ENCODE data around the gene HS6ST3. TPM values are rescaled to one million over a fixed set of nuclear protein-coding genes. Genes with fewer than 3 reads are reported as not detected.

HS6ST3 gene
- total RNA-seq, 1 experiment from 2014 or later, result not detected

DNA sequence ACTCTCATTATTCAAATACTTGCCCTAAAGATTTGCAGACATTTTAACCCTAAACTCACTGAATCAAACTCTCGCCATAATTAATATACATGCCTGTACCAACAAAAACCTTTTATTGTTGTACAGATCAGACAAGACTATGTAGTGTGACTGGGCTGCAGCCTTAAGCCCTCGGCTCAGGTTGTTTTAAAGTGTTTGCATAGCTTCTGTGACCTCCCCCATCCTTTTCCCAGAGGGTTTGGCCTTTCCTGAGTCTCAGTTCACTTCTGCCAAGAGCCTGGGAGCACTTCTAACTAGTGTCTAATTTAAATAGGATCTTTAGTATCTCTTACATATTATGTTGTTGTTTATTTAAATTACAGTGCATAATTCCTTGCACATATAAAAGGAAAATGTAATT lies 158.2 kb downstream of the HS6ST3 start:
- intact Hi-C loops (cut with micrococcal nuclease; ENCODE audit: unreplicated experiment), result no loop called here
- CTCF ChIA-PET, result no interaction called here

DNA sequence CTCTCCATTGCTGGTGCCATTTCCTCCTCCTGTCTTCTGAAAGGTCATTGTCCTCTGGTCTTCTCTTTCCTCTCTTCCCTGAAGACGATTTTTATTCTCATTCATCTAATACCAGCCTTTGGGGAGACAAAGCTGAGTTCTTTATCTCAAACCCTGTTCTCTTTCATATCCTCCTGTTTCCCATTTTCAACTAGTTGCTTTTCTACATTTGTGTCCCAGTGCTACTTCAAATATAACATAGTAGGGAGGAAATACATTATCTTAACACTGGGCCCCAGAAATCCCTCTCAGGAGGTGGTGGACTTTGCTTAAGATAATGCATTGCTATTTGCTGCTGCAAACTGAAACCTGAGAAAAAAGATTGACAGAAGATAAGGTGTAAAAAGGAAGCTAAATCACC lies 159.1 kb downstream of the HS6ST3 start:
- TF ChIP-seq, protein P1, sequence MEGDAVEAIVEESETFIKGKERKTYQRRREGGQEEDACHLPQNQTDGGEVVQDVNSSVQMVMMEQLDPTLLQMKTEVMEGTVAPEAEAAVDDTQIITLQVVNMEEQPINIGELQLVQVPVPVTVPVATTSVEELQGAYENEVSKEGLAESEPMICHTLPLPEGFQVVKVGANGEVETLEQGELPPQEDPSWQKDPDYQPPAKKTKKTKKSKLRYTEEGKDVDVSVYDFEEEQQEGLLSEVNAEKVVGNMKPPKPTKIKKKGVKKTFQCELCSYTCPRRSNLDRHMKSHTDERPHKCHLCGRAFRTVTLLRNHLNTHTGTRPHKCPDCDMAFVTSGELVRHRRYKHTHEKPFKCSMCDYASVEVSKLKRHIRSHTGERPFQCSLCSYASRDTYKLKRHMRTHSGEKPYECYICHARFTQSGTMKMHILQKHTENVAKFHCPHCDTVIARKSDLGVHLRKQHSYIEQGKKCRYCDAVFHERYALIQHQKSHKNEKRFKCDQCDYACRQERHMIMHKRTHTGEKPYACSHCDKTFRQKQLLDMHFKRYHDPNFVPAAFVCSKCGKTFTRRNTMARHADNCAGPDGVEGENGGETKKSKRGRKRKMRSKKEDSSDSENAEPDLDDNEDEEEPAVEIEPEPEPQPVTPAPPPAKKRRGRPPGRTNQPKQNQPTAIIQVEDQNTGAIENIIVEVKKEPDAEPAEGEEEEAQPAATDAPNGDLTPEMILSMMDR (IDR thresholded peaks at IDR 0.05; ENCODE audit: insufficient read depth in 1 of 2, low read depth in 1 of 2, low read length in 1 of 2, severe bottlenecking in 1 of 2, unreplicated experiment in 1 of 2), result no peak
- no peak overlapping the region for H3K27ac Mint-ChIP-seq (ENCODE audit: unreplicated experiment)
- CTCF ChIA-PET, result no interaction called here

More for the DNA sequence above, 158.2 kb downstream of the HS6ST3 start:
- H3K27me3 Mint-ChIP-seq (ENCODE audit: insufficient read depth, unreplicated experiment), result peaks cover 4% of the 10 kb centered on the region
- no peaks in the 10 kb centered on the region for H3K27me3 ChIP-seq (replicated peaks; ENCODE audit: control insufficient read depth, insufficient read depth, low read length)
- no peaks in the 10 kb centered on the region for H3K36me3 ChIP-seq (ENCODE audit: control insufficient read depth, insufficient read depth, low read length)
- no peak overlapping the region for H3K4me3 Mint-ChIP-seq (ENCODE audit: unreplicated experiment)
- TF ChIP-seq, protein P1 (IDR thresholded peaks at IDR 0.05; ENCODE audit: insufficient read depth in 1 of 2, low read depth in 1 of 2, low read length in 1 of 2, severe bottlenecking in 1 of 2, unreplicated experiment in 1 of 2), result no peak
- H3K9me3 ChIP-seq, result no peaks in the 10 kb centered on the region
- POLR2A ChIA-PET, result no interaction called here
- no peaks in the 10 kb centered on the region for H3K9me3 Mint-ChIP-seq (ENCODE audit: unreplicated experiment)
- no peak overlapping the region for H3K27ac Mint-ChIP-seq (ENCODE audit: unreplicated experiment)
- H3K4me1 ChIP-seq, result no peaks in the 10 kb centered on the region
- no peaks in the 10 kb centered on the region for H3K36me3 Mint-ChIP-seq (ENCODE audit: insufficient read depth, unreplicated experiment)
- H3K4me1 Mint-ChIP-seq (ENCODE audit: low read depth, unreplicated experiment), result no peaks in the 10 kb centered on the region
- no peak for DNase-seq
- no peak overlapping the region for H3K4me3 ChIP-seq (ENCODE audit: low read depth, low read length)
- no TSS peak for BruUV-seq (replicated peaks)

DNA sequence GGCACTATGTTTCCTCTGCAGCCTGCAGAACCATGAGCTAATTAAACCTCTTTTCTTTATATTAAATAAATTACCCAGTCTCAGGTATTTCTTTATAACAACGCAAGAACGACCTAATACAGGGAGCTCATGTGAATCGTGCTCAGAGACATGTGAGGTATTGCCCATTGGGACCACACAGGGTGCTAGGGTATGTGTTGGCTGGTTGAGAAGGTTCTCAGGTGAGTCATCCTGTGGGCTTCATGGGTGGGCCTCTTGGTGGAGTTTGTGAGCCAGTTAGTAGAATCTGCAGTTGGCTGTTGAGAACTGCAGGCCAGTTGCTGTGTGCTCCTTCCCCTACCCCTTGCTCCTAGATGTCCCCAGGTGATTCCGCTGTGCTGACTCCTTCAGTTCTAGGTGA lies 163.0 kb downstream of the HS6ST3 start:
- Mint-ChIP-seq H3K9me3 (ENCODE audit: unreplicated experiment) (no peaks in the 10 kb centered on the region), H3K27ac (ENCODE audit: unreplicated experiment) (no peak overlapping the region), H3K4me3 (ENCODE audit: unreplicated experiment) (no peak overlapping the region), H3K4me1 (ENCODE audit: low read depth, unreplicated experiment) (no peaks in the 10 kb centered on the region), H3K36me3 (ENCODE audit: insufficient read depth, unreplicated experiment) (no peaks in the 10 kb centered on the region), H3K27me3 (ENCODE audit: insufficient read depth, unreplicated experiment) (no peaks in the 10 kb centered on the region)
- intact Hi-C loops (cut with micrococcal nuclease; ENCODE audit: unreplicated experiment), result no loop called here
- CTCF ChIA-PET, result no interaction called here
- POLR2A ChIA-PET, result no interaction called here
- TF ChIP-seq, protein P1 (IDR thresholded peaks at IDR 0.05; ENCODE audit: insufficient read depth in 1 of 2, low read depth in 1 of 2, low read length in 1 of 2, severe bottlenecking in 1 of 2, unreplicated experiment in 1 of 2), result no peak
- no peaks in the 10 kb centered on the region for H3K36me3 ChIP-seq (ENCODE audit: control insufficient read depth, insufficient read depth, low read length)
- DNase-seq, result no peak
- no peaks in the 10 kb centered on the region for H3K27me3 ChIP-seq (replicated peaks; ENCODE audit: control insufficient read depth, insufficient read depth, low read length)
- H3K9me3 ChIP-seq, result no peaks in the 10 kb centered on the region
- no peaks in the 10 kb centered on the region for H3K4me1 ChIP-seq
- BruUV-seq (replicated peaks), result no TSS peak
- no peak overlapping the region for H3K4me3 ChIP-seq (ENCODE audit: low read depth, low read length)

More for the DNA sequence above, 159.1 kb downstream of the HS6ST3 start:
- no peaks in the 10 kb centered on the region for H3K9me3 Mint-ChIP-seq (ENCODE audit: unreplicated experiment)
- H3K36me3 ChIP-seq (ENCODE audit: control insufficient read depth, insufficient read depth, low read length), result no peaks in the 10 kb centered on the region
- H3K4me3 ChIP-seq (ENCODE audit: low read depth, low read length), result no peak overlapping the region
- H3K27me3 Mint-ChIP-seq (ENCODE audit: insufficient read depth, unreplicated experiment), result peaks cover 4% of the 10 kb centered on the region
- no TSS peak for BruUV-seq (replicated peaks)
- H3K9me3 ChIP-seq, result no peaks in the 10 kb centered on the region
- intact Hi-C loops (cut with micrococcal nuclease; ENCODE audit: unreplicated experiment), result no loop called here
- H3K27me3 ChIP-seq (replicated peaks; ENCODE audit: control insufficient read depth, insufficient read depth, low read length), result no peaks in the 10 kb centered on the region
- DNase-seq, result no peak
- H3K4me3 Mint-ChIP-seq (ENCODE audit: unreplicated experiment), result no peak overlapping the region
- H3K4me1 ChIP-seq, result no peaks in the 10 kb centered on the region
- H3K36me3 Mint-ChIP-seq (ENCODE audit: insufficient read depth, unreplicated experiment), result no peaks in the 10 kb centered on the region
- POLR2A ChIA-PET, result no interaction called here
- no peaks in the 10 kb centered on the region for H3K4me1 Mint-ChIP-seq (ENCODE audit: low read depth, unreplicated experiment)
